K562 (cell line): ENCODE measurements around the gene EOGT. TPM values are rescaled to one million over a fixed set of nuclear protein-coding genes. Genes with fewer than 3 reads are reported as not detected.

ENCODE experiments used
- ATAC-seq: fragments of 200-7000 bp; cut with Tn5 transposase; 3 replicates; pipeline ENCODE4 v1.9.1; 2020; ENCODE audit warnings: moderate library complexity
- BruUV-seq: library from RNA; stranded (reverse); fragments of 400-500 nt; replicated peaks from 2 replicates; lab custom pipeline; 2021; lab: Mats Ljungman, UMichigan
- CTCF ChIA-PET: fragments of 300-600 bp; formaldehyde crosslinking; extraction: SDS; loops from one replicate; lab custom pipeline; 2021; ENCODE audit warnings: low intra/inter-chr PET ratio; lab: Yijun Ruan, JAX
- POLR2A ChIA-PET: fragments of 300-600, 350-650 bp; sonication (Branson Sonifier 250); formaldehyde crosslinking; extraction: SDS; loops from one replicate; lab custom pipeline; 2021; ENCODE audit warnings: antibody characterized with exemption, inconsistent platforms; lab: Yijun Ruan, JAX
- DNase-seq, 4 experiments: peaks; one replicate each; pipeline versions ENCODE4 v3.0.0 to v3.0.0-alpha.2; 2011 to 2018; ENCODE audit warnings: low spot score in 3 of 4, mixed read lengths in 3 of 4; ENCODE audit errors: extremely low read depth in 1 of 4
- FAIRE-seq: peaks from 2 replicates; lab custom pipeline; 2011; peaks lifted over from hg19 to GRCh38; lab: Jason Lieb, UNC
- H2AFZ ChIP-seq: 2 replicates; pipeline ENCODE4 v1.6.0; 2011; ENCODE audit warnings: low read depth, low read length, control low read depth, inconsistent platforms
- H3K27ac ChIP-seq: fragments of 200-600 bp; 3 replicates; pipeline ENCODE4 v1.8.0; 2011; ENCODE audit warnings: low read depth, mild to moderate bottlenecking, control low read depth, inconsistent platforms, low read length, moderate library complexity, mixed read lengths; ENCODE audit errors: extremely low read depth
- H3K27me3 ChIP-seq, 2 experiments: fragments of 300-600 bp in 1 of 2; 2 replicates in 1 of 2; 3 replicates in 1 of 2; pipeline versions ENCODE4 v1.6.0 to v1.8.0; 2011; ENCODE audit warnings: inconsistent platforms in 2 of 2, low read length in 2 of 2, mild to moderate bottlenecking in 1 of 2, mixed read lengths in 1 of 2, moderate library complexity in 1 of 2; ENCODE audit not compliant: control insufficient read depth in 2 of 2, insufficient read depth in 2 of 2
- H3K36me3 ChIP-seq: fragments of 300-600 bp; 3 replicates; pipeline ENCODE4 v1.8.0; 2011; ENCODE audit warnings: mild to moderate bottlenecking, low read length, inconsistent platforms; ENCODE audit not compliant: control insufficient read depth, insufficient read depth
- H3K4me1 ChIP-seq, 2 experiments: fragments of 200-600 bp in 1 of 2; replicated peaks in 1 of 2; 2 replicates in 1 of 2; 3 replicates in 1 of 2; pipeline versions ENCODE4 v1.5.1 to v1.8.0; 2011; ENCODE audit warnings: inconsistent platforms in 2 of 2, low read length in 2 of 2, mild to moderate bottlenecking in 1 of 2, mixed read lengths in 1 of 2, moderate library complexity in 1 of 2; ENCODE audit not compliant: control insufficient read depth in 2 of 2, insufficient read depth in 2 of 2
- H3K4me2 ChIP-seq: 2 replicates; pipeline ENCODE4 v1.6.1; 2011; ENCODE audit warnings: low read length, control low read depth, inconsistent platforms, mixed read lengths; ENCODE audit not compliant: insufficient read depth
- H3K4me3 ChIP-seq: fragments of 200-600 bp; sonication (generic), shearing (Covaris generic); 2 replicates; pipeline ENCODE4 v1.5.1; 2016; ENCODE audit warnings: control low read depth, inconsistent platforms
- H3K79me2 ChIP-seq: fragments of 200-600 bp; 3 replicates; pipeline ENCODE4 v1.8.0; 2011; ENCODE audit warnings: low read length, inconsistent platforms; ENCODE audit not compliant: control insufficient read depth, insufficient read depth
- H3K9ac ChIP-seq, 2 experiments: 2 replicates each; pipeline versions ENCODE4 v1.6.0 to v1.6.1; 2011; ENCODE audit warnings: low read depth in 2 of 2, low read length in 2 of 2, control low read depth in 1 of 2, inconsistent platforms in 1 of 2, mild to moderate bottlenecking in 1 of 2, mixed read lengths in 1 of 2; ENCODE audit not compliant: insufficient read depth in 1 of 2
- H3K9me1 ChIP-seq: one replicate; pipeline ENCODE4 v1.6.0; 2011; ENCODE audit warnings: inconsistent platforms, mild to moderate bottlenecking, low read length, moderate library complexity; ENCODE audit not compliant: control insufficient read depth, insufficient read depth
- H3K9me3 ChIP-seq: replicated peaks from 2 replicates; pipeline ENCODE4 v1.5.1; 2011; ENCODE audit warnings: low read depth, low read length, inconsistent platforms; ENCODE audit not compliant: control insufficient read depth, insufficient read depth
- H4K20me1 ChIP-seq: replicated peaks from 2 replicates; pipeline ENCODE4 v1.6.1; 2011; ENCODE audit warnings: low read length, inconsistent platforms, mixed read lengths; ENCODE audit not compliant: control insufficient read depth, insufficient read depth
- CREB3L1 ChIP-seq: fragments of 450-650 bp; IDR thresholded peaks from 2 replicates; pipeline ENCODE4 v1.6.1; 2014; ENCODE audit warnings: low read depth, mild to moderate bottlenecking, moderate library complexity, borderline replicate concordance
- CTCFL ChIP-seq: IDR thresholded peaks from 2 replicates; pipeline ENCODE4 v1.6.1; 2011; ENCODE audit warnings: borderline replicate concordance, low read depth, mild to moderate bottlenecking, moderate library complexity, low read length; ENCODE audit not compliant: insufficient read depth, poor library complexity, severe bottlenecking
- DIDO1 ChIP-seq: fragments of 450-650 bp; IDR thresholded peaks from 2 replicates; pipeline ENCODE4 v1.6.1; 2016; ENCODE audit warnings: low read depth, missing biosample characterization, missing genetic modification characterization
- EGR1 ChIP-seq: fragments of 450-650 bp; conservative IDR thresholded peaks from 2 replicates; pipeline ENCODE4 v1.6.1; 2017; ENCODE audit warnings: mild to moderate bottlenecking
- EHMT2 ChIP-seq: fragments of 450-650 bp; IDR thresholded peaks from 2 replicates; pipeline ENCODE4 v1.6.1; 2018; ENCODE audit warnings: antibody characterized with exemption
- EP400 ChIP-seq: fragments of 450-650 bp; IDR thresholded peaks from 2 replicates; pipeline ENCODE4 v1.6.1; 2017; ENCODE audit warnings: antibody characterized with exemption, mild to moderate bottlenecking, moderate library complexity
- ILF3 ChIP-seq: fragments of 450-650 bp; IDR thresholded peaks from 2 replicates; pipeline ENCODE4 v1.6.1; 2018; ENCODE audit warnings: antibody characterized with exemption, mild to moderate bottlenecking, moderate library complexity, borderline replicate concordance
- KLF16 ChIP-seq: IDR thresholded peaks from 2 replicates; pipeline ENCODE4 v1.6.1; 2016; ENCODE audit warnings: antibody characterized with exemption
- L3MBTL2 ChIP-seq: fragments of 450-650 bp; IDR thresholded peaks from 2 replicates; pipeline ENCODE4 v1.6.1; 2016; ENCODE audit warnings: mild to moderate bottlenecking, moderate library complexity
- LARP7 ChIP-seq: fragments of 450-650 bp; IDR thresholded peaks from 2 replicates; pipeline ENCODE4 v1.6.1; 2016
- MED1 ChIP-seq: sonication (generic); formaldehyde crosslinking; IDR thresholded peaks from 2 replicates; pipeline ENCODE4 v1.8.1; 2023; ENCODE audit warnings: missing genetic modification reagents, borderline replicate concordance
- MXI1 ChIP-seq: IDR thresholded peaks from 2 replicates; pipeline ENCODE4 v1.6.1; 2011; ENCODE audit warnings: low read depth, mild to moderate bottlenecking, improper control_type of control experiment, low read length
- NCOA2 ChIP-seq, 2 experiments: fragments of 450-650 bp; IDR thresholded peaks; 2 replicates each; pipeline ENCODE4 v1.6.1; 2018; ENCODE audit warnings: mild to moderate bottlenecking in 2 of 2, moderate library complexity in 1 of 2; ENCODE audit not compliant: partially characterized antibody in 2 of 2
- NFYB ChIP-seq: IDR thresholded peaks from 2 replicates; pipeline ENCODE4 v1.6.1; 2011; ENCODE audit warnings: mild to moderate bottlenecking, moderate library complexity; ENCODE audit not compliant: insufficient read length; ENCODE audit errors: extremely low read depth
- NUFIP1 ChIP-seq: fragments of 450-650 bp; IDR thresholded peaks from 2 replicates; pipeline ENCODE4 v1.6.1; 2018; ENCODE audit not compliant: partially characterized antibody
- RAD21 ChIP-seq, 2 experiments: fragments of 250-450 bp in 1 of 2; fragments of 450-650 bp in 1 of 2; sonication (Bioruptor Pico) in 1 of 2; formaldehyde crosslinking in 1 of 2; IDR thresholded peaks in 1 of 2; conservative IDR thresholded peaks in 1 of 2; 2 replicates each; pipeline versions ENCODE4 v1.4.0 to v1.8.0; 2020 to 2022; ENCODE audit warnings: mild to moderate bottlenecking in 2 of 2, moderate library complexity in 1 of 2
- TAF7 ChIP-seq: fragments of 450-650 bp; IDR thresholded peaks from 2 replicates; pipeline ENCODE4 v1.6.1; 2016; ENCODE audit warnings: missing genetic modification characterization, missing compliant biosample characterization
- TEAD1 ChIP-seq, 2 experiments: fragments of 450-650 bp in 1 of 2; sonication (generic) in 1 of 2; formaldehyde crosslinking; IDR thresholded peaks; 2 replicates each; pipeline versions ENCODE4 v1.4.0 to v1.8.0; 2020 to 2022; ENCODE audit warnings: mild to moderate bottlenecking in 2 of 2, missing genetic modification reagents in 1 of 2
- ZNF280A ChIP-seq: fragments of 450-650 bp; IDR thresholded peaks from 2 replicates; pipeline ENCODE4 v1.6.1; 2018; ENCODE audit warnings: mild to moderate bottlenecking, low read depth; ENCODE audit not compliant: partially characterized antibody
- WGBS: fragments of 100-300 bp; shearing (Covaris generic); methylation state at CpG from one replicate; pipeline ENCODE4 v1.1.6; 2016; ENCODE audit warnings: low coverage, mixed read lengths; ENCODE audit not compliant: insufficient coverage; ENCODE audit errors: missing lambda C conversion rate; 5-methylcytosine and 5-hydroxymethylcytosine counted together
- in situ Hi-C: fragments of 300-500 bp; cut with MboI; formaldehyde crosslinking; loops from 4 replicates; pipeline ENCODE4 v1.15.0; 2018; ENCODE audit warnings: inconsistent platforms, mixed read lengths
- intact Hi-C: fragments of 100-400 bp; cut with micrococcal nuclease; formaldehyde crosslinking; loops from 2 replicates; pipeline ENCODE4 v1.14.2; 2022
- polyA plus RNA-seq, 8 experiments: library from polyadenylated mRNA; depleted of rRNA in 4 of 8; stranded (reverse) in 5 of 8; unstranded in 3 of 8; fragments of >200 nt; fragmentation: Nextera tagmentation in 2 of 8; fragmentation: Illumina TruSeq in 1 of 8; extraction: Ambion mirVana in 2 of 8; extraction: Trizol in 1 of 8; gene quantifications; 2 replicates each; pipeline versions ENCODE4 v1.2.1 to v1.2.3, GENCODE V29; 2011 to 2014; ENCODE audit warnings: inconsistent platforms in 1 of 8, missing spikeins in 1 of 8
- total RNA-seq, 7 experiments: library from RNA; depleted of rRNA in 6 of 7; stranded (reverse); fragments of >200 nt in 6 of 7; fragmentation: Illumina TruSeq in 2 of 7; extraction: Trizol in 2 of 7; gene quantifications; 2 replicates each; pipeline versions ENCODE4 v1.2.1 to v1.2.3, GENCODE V29; 2011 to 2021; ENCODE audit warnings: low replicate concordance in 1 of 7

Gene EOGT
- total and polyA plus RNA-seq, 9 of the 15 experiments (the other 6 are each of a cell fraction or from before 2014, with no cell fraction given), result 3.6 to 17.9 (median 7.4) TPM

GRCh38 chr3:69032142-69032541 is 18.7 kb upstream of the EOGT start (continued):
- no peak for TF ChIP-seq CREB3L1
- no peak for TF ChIP-seq NUFIP1
- no peak for TF ChIP-seq NCOA2 (IDR thresholded peaks at IDR 0.05; ENCODE audit: partially characterized antibody in 2 of 2)
- TF ChIP-seq MXI1, result no peak
- no peak for TF ChIP-seq RAD21 (CRISPR knock-in tag; conservative IDR thresholded peaks at IDR 0.05 in 1 of 2, IDR thresholded peaks at IDR 0.05 in 1 of 2)
- no peak for TF ChIP-seq DIDO1 (tag)

GRCh38 chr3:69031635-69032034 is 18.2 kb upstream of the EOGT start:
- ChIA-PET CTCF (no interaction called here), POLR2A (no interaction called here)
- Histone ChIP-seq H3K27me3 (no peaks in the 10 kb centered on the region), H3K79me2 (no peaks in the 10 kb centered on the region), H3K4me3 (no peak overlapping the region), H4K20me1 (no peaks in the 10 kb centered on the region), H3K4me2 (no peak overlapping the region), H3K9me1 (no peaks in the 10 kb centered on the region), H3K36me3 (peaks cover 72% of the 10 kb centered on the region), H3K9ac (no peak overlapping the region), H3K9me3 (no peaks in the 10 kb centered on the region), H3K4me1 (no peaks in the 10 kb centered on the region), H3K27ac (no peak overlapping the region), H2AFZ (no peak overlapping the region)
- TF ChIP-seq KLF16, result no peak
- no peak for TF ChIP-seq EGR1
- no peak for TF ChIP-seq EP400
- TF ChIP-seq NFYB, result no peak
- no peak for TF ChIP-seq ZNF280A
- no peak for TF ChIP-seq LARP7
- no peak for TF ChIP-seq EHMT2
- TF ChIP-seq L3MBTL2, result no peak
- no peak for TF ChIP-seq ILF3
- no peak for TF ChIP-seq TAF7 (tag)
- no peak for TF ChIP-seq MED1 (CRISPR knock-in tag)
- TF ChIP-seq TEAD1 (CRISPR knock-in tag; IDR thresholded peaks at IDR 0.05), result no peak
- no peak for TF ChIP-seq CTCFL
- no peak for ATAC-seq
- in situ Hi-C loops (no loop called here), intact Hi-C loops (no loop called here)
- DNase-seq, result no peak
- BruUV-seq, result no TSS peak
- FAIRE-seq, result no peak
- WGBS, result 75% methylated on average over 1 of the region's 1 CpG
